GM19324 (cell line): ENCODE results near the gene NCOA1.
"Not testable (repeated sequence)": the region's sequence is repeated elsewhere in the genome, so short reads cannot be mapped to it uniquely, and the experiment has no call there.

Experiments
- ATAC-seq: cut with Tn5 transposase; IDR thresholded peaks from one replicate; pipeline ENCODE4 v1.9.1; 2021; ENCODE audit warnings: mild to moderate bottlenecking, moderate library complexity; ENCODE audit not compliant: unreplicated experiment, low FRiP score

The NCOA1 gene

DNA sequence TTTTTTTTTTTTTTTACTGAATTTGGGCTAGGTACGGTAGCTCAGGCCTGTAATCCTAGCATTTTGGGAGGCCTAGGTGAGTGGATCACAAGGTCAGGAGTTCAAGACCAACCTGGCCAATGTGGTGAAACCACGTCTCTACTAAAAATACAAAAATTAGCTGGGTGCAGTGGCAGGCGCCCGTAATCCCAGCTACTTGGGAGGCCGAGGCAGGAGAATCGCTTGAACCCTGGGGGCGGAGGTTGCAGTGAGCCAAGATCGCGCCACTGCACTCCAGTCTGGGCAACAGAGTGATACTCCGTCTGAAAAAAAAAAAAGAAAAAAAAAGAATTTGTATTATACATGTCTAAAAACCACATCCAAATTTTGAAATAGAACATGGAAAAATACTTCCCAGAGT, 78.5 kb downstream of the NCOA1 start:
- not testable (repeated sequence) for ATAC-seq

DNA sequence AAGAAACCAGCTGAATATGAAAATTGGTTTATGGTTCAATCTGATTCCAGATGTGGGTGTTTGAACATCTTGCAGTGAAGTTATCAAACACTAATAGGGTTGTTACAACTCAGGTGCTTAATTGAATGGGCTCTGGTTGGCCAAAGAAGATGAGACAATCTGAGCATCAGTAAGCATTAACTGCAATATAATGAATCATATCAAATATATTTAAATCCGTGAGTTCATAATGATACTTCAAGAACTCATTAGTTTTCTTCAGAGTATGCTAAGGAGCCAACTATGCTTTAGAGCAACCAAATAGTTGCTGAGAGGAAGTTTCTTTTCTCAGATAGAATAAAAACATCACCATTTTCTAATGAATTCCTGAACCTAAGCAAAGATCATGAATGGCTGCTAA, 79.2 kb downstream of the NCOA1 start:
- ATAC-seq = no peak

DNA sequence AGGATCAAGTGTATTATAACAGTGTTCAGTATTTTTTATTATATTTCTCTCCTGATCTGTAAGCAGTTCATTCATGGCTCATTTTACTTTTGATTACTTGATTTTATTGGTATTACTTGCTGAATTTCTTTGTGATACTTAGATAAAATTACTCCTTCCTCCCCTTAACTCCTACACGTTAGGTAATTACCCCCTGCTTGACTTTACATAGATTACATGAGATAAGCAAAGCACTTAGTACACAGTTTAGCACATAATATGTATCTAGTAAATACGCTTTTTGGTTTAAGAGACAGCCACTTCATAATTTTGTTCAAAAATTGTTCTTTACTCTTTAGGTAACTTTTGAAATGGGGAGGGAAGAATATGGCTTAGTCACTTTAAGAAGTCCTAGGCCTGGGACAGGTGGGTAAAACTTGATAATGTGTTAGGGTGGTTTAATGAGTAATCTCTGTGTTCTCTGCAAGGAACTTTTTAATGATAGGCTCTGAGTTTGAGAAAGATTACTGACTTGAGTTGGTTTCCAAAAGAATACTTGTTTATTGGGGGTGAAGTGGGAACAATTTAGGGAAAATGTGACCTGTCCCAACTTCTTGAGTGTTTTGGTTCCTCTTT, 80.9 kb downstream of the NCOA1 start:
- no peak for ATAC-seq

DNA sequence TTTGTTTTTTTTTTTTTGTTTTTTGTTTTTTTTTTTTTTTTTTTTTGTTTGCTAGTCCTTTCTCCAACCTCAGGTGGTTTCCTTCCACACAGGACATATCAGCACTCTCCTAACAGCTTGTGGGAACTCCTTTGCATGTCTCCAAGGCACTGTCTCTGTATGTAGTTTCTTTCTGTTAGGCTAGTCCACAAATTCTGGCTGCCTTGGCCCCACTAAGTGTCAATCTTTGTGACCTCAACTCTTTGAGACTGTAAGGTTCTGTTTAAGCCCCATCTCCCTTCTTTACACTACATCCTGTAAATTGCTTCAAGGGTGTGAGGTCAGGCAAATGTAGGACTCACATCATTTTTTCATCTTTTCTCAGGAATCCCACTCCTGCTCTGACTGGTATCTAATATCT, 85.1 kb downstream of the NCOA1 start:
- peak; percentile 24 for ATAC-seq

DNA sequence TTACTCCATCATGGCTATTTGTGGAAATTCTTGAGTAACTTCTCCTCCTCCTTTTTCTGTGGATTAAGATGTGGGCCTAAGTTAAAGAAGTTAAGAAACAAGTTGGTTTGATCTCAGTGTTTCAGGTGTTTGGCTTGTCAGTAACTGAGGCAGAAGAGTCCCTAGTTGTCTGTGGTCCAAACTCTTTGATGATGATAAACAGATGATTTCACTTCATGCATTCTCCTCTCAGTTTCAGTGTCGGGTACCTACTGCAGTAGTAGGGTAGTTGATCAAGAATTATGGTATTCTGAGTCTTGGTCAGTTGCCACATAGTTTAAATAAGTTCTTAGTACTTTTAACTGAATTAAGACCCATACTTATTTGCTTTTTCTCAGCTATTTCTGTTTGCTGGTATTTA, 85.6 kb downstream of the NCOA1 start:
- peak; percentile 41 for ATAC-seq

DNA sequence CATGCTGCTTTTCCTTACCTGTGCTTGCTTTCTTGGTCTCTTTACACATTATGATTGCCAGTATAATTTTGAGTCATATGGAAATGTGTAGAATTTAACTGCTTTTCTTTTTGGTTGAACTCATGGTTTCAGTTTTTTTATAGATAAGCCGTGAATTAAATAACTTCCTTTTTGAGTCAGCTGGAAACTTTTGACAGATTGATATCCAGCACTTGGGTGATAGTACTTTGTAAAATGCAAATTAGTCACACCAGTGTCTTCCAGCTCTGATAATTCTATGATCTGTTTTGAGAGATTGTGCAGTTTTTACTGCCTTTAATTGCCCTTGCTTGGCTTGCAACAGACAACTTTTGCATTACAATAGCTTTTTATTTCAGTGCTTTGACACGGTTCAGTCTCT, 86.4 kb downstream of the NCOA1 start:
- ATAC-seq = no peak

DNA sequence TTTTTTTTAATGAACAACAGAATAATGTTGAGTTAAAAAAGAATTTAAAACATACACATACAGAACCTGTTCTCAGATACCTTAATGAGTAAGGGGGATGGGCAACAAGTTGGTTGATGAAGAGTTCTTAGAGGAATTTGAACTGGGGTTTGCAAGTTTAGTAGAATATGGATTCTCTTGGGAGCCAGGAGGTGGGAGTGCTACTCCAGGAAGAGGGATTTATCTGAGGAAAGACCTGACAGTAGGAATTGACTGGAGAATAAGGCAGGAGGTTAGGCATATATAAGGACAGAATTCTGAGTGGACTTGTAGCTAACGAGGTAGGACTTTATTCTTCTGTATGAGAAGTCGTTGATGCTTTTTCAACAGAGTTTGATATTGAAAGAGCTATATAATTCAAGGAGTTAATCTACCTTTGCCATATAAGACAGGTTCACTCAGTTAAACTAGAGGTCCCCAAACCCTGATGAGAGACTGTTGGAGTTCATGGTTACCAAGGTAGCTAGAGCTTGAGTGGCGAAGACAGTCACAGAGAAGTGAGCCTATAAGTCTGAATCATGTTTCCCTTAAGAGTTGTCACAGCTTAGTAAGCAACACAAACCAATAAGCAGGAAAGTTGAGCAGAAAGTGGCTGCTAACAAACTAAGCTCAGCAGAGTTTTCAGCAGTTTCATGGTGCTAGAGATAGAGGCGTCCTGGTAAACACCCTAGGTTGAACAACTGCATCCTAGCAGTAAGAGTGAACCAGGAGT, 88.2 kb downstream of the NCOA1 start:
- ATAC-seq = no peak

DNA sequence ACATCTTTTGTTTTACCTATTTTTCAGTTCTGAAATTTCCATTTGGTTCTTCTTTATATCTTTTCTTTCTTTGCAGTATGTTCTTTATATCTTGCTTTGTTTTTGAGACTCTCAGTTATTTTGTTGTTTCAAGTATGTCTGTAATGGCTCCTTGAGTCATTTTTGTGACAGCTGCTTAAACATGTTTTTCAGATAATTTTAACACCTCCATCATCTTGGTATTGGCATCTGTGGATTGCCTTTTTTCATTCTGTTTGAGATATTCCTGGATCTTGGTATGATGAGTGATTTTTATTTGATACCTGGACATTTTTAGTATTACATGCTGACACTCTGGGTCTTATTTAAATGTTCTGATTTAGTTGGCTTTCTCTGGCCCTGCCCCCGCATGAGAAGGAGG, 89.5 kb downstream of the NCOA1 start:
- no peak for ATAC-seq

DNA sequence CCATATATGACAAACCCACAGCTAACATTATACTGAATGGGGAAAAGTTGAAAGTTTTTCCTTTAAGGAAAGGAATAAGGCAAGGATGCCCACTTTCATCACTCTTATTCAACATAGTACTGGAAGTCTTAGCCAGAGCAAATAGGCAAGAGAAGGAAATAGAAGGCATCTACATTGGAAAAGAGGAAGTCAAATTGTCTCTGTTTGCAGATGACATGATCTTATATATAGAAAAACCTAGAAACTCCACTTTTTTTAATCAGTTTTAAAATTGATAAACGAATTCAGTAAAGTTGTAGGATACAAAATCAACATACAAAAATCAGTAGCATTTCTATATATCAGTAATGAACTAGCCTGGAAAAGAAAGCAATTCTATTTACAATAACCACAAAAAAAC, 90.9 kb downstream of the NCOA1 start:
- not testable (repeated sequence) for ATAC-seq

DNA sequence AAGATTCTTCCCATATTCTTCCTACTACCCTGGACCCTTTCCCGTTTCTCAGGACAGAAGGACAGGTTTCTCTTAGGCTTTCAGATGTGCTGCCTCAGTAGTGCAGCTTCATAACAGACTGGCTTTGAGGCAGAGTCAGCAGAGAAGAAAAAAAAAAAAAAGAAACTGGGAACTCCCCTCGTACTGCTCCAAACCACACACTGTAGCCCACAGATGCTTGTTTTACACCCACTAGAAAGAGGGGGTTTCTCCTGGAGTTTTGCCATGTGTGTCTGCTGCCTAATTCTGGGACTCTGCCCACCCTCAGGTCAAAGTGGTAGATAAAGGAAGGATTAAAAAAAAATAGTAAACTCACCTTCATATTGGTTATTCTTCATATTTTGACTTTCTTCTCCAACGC, 95.9 kb downstream of the NCOA1 start:
- no peak for ATAC-seq

DNA sequence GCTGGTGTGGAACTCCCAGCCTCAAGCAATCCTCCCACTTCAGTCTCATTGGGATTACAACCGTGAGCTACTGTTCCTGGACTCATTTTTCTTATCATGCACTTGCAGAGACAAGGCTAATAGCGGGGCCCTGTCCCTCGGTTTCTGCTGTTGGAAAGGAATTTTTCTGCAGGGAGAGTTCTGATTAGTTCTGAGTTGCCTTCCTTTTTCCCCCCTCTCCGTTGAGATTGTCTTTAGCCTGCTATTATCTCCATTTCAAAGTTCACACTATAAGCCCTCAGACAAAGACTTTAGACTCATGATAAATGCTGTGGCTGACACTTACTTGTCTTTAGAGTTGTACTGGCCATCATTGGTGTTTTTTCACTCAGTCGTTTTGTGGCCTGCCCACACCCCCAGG, 97.2 kb downstream of the NCOA1 start:
- no peak for ATAC-seq

DNA sequence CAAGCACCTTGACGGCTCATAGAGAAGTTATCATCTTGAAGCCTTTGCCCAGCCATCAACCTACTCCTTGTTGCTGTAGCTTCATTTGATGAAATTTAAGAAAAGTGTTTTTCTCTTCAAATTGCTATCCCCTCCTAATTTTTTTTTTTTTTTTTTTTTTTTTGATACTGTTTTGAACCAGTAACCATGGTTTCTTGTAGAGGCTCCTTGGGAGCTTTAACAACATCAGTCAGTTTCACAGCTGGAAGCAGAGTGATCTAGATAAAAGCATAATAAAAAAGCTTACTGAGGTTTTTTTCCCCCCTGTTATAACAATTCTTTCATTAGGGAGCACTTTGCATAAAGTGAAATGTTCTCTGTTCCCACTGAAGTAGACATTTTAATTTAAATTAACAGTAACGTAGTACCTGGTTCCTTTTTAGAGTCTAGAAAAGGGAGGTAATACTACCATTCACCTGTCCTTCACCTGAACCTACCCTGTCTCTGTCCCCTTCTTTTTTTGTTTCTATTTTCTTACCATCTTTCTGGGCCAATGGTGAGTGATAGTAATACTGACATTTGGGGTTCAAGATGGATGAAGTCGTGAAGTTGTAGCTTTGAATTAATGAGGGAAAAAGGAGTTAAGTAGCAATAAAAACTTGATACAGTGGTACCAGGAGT, 101.5 kb downstream of the NCOA1 start:
- no peak for ATAC-seq

DNA sequence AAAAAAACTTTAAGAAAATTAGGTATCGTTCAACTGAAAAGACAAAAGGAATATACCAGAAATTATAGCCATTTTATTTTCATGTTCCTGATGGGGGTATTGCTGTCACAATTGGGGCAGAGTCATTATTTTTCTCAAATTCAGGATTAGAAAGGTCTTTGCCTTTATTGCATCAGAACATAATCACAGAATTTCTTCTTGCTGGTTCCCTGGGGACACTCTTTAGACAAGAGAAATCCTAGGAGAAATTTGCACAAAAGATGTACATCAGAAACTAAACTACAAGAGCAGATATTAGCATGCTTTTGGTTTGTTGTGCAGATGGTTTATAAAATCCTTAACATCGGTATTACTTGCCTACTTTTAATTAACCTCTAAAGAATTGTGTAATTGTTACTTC, 103.2 kb downstream of the NCOA1 start:
- no peak for ATAC-seq

DNA sequence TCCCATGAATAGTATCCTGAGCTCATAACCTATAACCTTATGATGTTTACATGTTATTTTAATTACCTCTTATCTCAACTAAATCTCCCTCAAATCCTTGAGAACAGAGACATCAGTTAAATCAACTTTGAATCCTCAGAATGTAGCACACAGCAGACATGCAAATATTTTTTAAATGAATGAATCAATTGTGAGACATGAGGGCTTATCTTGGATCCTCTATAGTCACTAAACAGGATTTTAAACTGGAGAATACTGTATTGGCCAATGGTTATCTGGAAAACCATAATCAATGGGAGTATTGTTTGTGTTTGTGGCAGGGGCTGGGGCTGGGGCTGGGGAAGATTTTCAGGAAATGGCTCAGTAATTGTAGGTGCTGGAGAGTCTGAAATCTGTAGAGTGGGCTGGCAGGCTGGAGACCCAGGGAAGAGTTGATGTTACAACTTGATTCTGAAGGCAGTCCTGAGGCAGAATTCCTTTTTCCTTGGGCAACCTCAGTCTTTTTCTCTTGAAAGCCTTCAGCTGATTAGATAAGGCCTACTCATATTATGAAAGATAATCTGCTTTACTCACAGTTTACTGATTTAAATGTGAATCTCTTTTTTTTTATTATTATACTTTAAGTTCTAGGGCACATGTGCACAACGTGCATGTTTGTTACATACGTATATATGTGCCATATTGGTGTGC, 106.3 kb downstream of the NCOA1 start:
- no peak for ATAC-seq

DNA sequence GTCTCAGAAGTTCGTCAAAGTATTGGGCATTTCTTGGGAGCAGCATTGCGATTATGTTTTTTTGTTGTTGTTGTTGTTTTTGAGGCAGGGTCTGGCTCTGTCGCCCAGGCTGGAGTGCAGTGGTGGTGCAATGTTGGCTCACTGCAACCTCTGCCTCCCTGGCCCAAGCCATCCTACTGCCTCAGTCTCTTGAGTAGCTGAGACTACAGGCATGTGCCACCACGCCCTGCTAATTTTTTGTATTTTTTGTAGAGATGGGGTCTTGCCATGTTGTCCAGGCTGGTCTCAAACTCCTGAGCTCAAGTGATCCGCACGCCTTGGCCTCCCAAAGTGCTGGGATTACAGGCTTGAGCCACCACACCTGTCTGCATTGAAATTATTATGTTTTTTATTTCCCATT, 109.1 kb downstream of the NCOA1 start:
- ATAC-seq = not testable (repeated sequence)

DNA sequence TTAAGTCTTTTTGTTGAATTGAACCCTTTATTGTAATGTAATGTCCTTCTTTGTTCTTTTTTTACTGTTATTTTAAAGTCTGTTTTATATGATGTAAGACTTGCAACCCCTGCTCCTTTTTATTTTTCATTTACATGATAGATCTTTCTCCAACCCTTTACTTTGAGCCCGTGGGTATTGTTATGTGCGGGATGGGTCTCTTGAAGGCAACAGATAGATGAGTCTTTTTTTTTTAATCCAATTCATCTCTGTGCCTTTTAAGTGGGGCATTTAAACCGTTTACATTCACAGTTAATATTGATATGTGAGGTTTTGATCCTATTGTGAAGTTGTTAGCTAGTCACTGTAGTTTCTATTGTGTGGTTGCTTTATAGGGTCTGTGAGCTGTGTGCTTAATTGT, 120.6 kb downstream of the NCOA1 start:
- ATAC-seq = no peak

DNA sequence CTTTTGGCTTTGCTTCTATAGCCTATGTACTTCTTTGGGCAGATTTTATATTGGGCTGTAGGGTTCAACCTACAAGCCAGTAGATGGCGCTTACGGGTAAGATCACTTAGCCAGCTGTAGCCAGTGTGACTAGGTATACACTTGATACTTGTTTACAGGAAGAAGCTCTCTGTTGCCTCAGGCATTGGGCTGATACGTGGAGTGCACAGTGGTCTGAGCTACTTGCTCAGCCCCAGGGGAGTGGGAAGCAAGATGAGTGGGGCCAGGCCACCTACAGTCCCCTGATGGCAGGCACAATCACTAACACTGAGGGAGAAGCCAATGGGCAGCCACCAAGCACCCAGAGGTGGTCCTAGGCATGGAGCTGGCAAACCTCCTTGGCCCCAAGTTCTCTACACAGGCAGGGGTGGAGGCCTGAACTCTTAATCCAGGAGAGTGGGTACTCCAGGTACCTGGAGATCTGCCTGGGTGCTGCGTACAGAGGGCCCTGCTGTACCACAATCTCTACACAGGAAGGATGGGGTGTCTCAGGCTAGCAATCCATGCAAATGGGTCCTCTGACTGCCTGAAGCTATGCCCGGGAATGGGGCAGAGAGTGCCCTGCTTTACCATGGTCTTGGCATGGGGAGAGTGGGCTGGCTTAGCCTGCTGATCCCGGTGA, 122.2 kb downstream of the NCOA1 start:
- peak; percentile 62 for ATAC-seq

DNA sequence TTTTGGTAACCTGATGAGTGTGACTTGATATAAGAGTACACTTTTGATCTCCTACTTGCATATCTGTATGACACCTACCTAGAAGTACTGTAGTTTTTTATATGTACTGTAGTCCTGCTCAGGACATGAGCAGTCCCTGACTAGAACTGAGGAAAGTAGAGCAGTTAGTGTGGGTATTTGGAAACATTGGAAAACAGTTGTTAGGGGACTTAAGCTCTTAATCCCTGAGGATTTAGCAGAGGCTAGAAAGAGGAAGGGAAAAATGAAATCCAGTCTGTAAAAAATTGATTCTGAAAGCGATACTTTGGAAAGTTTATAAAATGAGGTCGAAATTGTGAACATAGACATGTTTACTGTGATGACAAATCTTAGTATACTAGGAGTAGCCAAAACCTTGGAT, 125.6 kb downstream of the NCOA1 start:
- ATAC-seq = no peak

DNA sequence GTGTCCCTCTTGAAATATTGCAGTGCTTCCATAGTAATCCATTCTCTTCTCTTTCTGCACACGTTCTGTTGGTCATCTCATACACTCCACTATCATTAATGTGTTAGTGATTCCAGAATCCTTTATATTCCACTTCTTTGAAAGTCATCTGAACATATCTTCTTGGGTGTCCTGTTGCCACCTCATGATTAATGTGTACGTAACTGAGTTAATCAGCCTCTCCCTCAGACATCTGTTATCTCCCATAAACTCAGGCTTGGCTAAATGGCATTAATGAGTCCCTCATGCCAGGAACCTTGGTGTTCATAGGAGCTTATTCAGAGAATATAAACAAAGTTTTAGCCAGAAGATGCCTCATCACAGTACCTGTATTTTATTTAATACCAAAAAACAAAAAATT, 126.4 kb downstream of the NCOA1 start:
- no peak for ATAC-seq

DNA sequence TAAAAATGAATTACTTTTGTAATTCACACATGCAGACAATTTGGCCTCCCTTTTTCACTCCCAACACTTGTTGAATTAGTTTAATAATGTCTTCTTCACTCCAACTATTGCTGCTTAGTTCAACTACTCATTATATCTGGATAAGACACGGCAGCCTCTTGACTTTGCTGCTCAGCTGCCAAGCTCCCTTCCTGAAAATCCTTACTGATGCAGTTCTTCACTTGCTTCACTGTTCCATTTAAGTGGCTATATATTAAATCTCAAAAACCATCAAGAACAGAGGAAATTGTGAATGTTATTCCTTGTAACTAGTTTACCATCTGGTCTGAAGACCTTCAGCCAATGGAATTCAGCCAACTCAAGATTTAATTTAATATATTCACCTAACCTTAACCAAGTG, 127.1 kb downstream of the NCOA1 start:
- no peak for ATAC-seq

DNA sequence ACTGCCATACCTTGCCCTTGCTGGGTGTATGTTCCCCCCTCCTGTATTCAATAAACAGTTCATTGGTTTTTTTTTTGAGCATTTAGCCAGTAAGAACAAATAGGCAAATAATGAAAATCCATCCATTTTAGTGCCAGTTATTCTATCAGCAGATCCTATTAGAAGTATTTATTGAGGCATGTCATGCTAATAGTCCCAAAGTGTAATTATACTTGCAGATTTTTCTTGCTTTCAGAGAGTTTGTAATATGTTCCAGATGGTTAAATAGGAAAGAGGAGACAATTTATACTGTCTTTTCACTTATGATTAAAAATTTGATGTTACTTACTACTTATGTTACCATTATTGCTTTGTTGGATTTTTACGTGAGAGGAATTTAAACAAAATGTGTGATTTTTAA, 127.6 kb downstream of the NCOA1 start:
- no peak for ATAC-seq
